ENCODE data around the gene RHBDL1. TPM values are rescaled to one million over a fixed set of nuclear protein-coding genes. Genes with fewer than 3 reads are reported as not detected.

The RHBDL1 gene
- total and polyA plus RNA-seq, 9 of the 15 experiments (the other 6 are each of a cell fraction or from before 2014, with no cell fraction given): 0.03 to 5.6 (median 1.3) TPM; not detected in 1

DNA sequence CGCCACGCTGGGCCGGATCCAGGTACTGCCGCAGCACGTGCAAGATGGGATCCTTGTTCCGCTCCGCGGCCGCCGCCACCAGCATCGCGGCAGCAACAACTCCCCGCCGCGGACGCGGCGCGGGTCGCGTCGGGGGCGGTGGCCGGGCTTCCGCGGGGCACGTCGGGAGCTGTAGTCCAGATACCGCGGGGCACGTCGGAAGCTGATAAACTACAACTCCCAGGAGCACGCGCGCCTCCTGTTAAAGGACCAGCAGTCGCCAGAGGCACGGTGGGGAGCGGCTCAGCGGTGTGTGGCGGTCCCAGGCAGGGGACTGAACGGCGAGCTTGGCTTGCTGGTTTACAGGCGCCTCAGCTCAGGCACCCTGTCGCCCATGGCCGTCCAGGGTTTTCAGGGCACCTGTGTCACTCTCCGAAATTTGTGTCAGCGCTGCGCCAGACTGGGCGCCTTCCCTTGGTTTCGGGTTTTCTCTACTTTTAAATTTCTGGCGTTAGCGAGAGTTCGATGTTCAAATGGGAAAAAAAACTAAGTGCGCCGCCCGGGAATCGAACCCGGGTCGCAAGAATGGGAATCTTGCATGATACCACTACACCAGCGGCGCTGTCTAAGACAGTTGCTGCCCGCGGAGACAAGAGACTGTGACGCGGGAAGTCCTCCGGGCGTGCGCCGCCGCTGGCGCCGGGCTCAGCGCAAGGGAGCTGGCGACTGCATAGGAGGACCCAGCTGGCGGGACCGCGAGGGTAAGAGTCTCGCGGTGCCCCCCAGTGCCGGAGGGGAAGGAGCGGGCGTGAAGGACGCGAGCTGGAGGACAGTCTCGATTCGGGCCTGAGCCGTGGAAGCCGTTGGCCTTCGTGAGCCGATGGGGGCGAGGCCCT lies 39.0 kb upstream of the RHBDL1 start, which contains the start of gene METTL26 (continued):
- TF ChIP-seq PTRF (tag; IDR thresholded peaks at IDR 0.05): no peak
- peak in 1 of 2 experiments; percentile 36; a peak in 2 of 4 replicates for TF ChIP-seq TRIM24 (IDR thresholded peaks at IDR 0.05)
- TF ChIP-seq LARP7 (IDR thresholded peaks at IDR 0.05): no peak; the same call in 1 of the 2 replicates
- TF ChIP-seq, protein P1, sequence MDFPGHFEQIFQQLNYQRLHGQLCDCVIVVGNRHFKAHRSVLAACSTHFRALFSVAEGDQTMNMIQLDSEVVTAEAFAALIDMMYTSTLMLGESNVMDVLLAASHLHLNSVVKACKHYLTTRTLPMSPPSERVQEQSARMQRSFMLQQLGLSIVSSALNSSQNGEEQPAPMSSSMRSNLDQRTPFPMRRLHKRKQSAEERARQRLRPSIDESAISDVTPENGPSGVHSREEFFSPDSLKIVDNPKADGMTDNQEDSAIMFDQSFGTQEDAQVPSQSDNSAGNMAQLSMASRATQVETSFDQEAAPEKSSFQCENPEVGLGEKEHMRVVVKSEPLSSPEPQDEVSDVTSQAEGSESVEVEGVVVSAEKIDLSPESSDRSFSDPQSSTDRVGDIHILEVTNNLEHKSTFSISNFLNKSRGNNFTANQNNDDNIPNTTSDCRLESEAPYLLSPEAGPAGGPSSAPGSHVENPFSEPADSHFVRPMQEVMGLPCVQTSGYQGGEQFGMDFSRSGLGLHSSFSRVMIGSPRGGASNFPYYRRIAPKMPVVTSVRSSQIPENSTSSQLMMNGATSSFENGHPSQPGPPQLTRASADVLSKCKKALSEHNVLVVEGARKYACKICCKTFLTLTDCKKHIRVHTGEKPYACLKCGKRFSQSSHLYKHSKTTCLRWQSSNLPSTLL (IDR thresholded peaks at IDR 0.05): peak; percentile 85
- no peak for TF ChIP-seq EHMT2 (IDR thresholded peaks at IDR 0.05)
- TF ChIP-seq ARNT (IDR thresholded peaks at IDR 0.05): peak in 1 of 2 experiments; percentile 66; a peak in 1 of 4 replicates
- TF ChIP-seq ZC3H4 (CRISPR knock-in tag; IDR thresholded peaks at IDR 0.05; ENCODE audit: borderline replicate concordance): no peak
- TF ChIP-seq, protein P2, sequence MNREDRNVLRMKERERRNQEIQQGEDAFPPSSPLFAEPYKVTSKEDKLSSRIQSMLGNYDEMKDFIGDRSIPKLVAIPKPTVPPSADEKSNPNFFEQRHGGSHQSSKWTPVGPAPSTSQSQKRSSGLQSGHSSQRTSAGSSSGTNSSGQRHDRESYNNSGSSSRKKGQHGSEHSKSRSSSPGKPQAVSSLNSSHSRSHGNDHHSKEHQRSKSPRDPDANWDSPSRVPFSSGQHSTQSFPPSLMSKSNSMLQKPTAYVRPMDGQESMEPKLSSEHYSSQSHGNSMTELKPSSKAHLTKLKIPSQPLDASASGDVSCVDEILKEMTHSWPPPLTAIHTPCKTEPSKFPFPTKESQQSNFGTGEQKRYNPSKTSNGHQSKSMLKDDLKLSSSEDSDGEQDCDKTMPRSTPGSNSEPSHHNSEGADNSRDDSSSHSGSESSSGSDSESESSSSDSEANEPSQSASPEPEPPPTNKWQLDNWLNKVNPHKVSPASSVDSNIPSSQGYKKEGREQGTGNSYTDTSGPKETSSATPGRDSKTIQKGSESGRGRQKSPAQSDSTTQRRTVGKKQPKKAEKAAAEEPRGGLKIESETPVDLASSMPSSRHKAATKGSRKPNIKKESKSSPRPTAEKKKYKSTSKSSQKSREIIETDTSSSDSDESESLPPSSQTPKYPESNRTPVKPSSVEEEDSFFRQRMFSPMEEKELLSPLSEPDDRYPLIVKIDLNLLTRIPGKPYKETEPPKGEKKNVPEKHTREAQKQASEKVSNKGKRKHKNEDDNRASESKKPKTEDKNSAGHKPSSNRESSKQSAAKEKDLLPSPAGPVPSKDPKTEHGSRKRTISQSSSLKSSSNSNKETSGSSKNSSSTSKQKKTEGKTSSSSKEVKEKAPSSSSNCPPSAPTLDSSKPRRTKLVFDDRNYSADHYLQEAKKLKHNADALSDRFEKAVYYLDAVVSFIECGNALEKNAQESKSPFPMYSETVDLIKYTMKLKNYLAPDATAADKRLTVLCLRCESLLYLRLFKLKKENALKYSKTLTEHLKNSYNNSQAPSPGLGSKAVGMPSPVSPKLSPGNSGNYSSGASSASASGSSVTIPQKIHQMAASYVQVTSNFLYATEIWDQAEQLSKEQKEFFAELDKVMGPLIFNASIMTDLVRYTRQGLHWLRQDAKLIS (CRISPR knock-in tag; IDR thresholded peaks at IDR 0.05): peak; percentile 58; the same call in 1 of the 2 replicates
- TF ChIP-seq, protein P3, sequence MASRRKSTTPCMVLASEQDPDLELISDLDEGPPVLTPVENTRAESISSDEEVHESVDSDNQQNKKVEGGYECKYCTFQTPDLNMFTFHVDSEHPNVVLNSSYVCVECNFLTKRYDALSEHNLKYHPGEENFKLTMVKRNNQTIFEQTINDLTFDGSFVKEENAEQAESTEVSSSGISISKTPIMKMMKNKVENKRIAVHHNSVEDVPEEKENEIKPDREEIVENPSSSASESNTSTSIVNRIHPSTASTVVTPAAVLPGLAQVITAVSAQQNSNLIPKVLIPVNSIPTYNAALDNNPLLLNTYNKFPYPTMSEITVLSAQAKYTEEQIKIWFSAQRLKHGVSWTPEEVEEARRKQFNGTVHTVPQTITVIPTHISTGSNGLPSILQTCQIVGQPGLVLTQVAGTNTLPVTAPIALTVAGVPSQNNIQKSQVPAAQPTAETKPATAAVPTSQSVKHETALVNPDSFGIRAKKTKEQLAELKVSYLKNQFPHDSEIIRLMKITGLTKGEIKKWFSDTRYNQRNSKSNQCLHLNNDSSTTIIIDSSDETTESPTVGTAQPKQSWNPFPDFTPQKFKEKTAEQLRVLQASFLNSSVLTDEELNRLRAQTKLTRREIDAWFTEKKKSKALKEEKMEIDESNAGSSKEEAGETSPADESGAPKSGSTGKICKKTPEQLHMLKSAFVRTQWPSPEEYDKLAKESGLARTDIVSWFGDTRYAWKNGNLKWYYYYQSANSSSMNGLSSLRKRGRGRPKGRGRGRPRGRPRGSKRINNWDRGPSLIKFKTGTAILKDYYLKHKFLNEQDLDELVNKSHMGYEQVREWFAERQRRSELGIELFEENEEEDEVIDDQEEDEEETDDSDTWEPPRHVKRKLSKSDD (conservative IDR thresholded peaks at IDR 0.05; ENCODE audit: low read length): 0 out of 2 replicates have a peak, but pooled peaks have one; percentile 13
- TF ChIP-seq, protein P4, sequence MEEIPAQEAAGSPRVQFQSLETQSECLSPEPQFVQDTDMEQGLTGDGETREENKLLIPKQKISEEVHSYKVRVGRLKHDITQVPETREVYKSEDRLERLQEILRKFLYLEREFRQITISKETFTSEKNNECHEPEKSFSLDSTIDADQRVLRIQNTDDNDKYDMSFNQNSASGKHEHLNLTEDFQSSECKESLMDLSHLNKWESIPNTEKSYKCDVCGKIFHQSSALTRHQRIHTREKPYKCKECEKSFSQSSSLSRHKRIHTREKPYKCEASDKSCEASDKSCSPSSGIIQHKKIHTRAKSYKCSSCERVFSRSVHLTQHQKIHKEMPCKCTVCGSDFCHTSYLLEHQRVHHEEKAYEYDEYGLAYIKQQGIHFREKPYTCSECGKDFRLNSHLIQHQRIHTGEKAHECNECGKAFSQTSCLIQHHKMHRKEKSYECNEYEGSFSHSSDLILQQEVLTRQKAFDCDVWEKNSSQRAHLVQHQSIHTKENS (CRISPR knock-in tag; IDR thresholded peaks at IDR 0.05): no peak
- TF ChIP-seq, protein P5, sequence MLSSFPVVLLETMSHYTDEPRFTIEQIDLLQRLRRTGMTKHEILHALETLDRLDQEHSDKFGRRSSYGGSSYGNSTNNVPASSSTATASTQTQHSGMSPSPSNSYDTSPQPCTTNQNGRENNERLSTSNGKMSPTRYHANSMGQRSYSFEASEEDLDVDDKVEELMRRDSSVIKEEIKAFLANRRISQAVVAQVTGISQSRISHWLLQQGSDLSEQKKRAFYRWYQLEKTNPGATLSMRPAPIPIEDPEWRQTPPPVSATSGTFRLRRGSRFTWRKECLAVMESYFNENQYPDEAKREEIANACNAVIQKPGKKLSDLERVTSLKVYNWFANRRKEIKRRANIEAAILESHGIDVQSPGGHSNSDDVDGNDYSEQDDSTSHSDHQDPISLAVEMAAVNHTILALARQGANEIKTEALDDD (IDR thresholded peaks at IDR 0.05): no peak
- TF ChIP-seq TRIM28 (IDR thresholded peaks at IDR 0.05): no peak; the same call in 1 of the 2 replicates
- TF ChIP-seq, protein P6, sequence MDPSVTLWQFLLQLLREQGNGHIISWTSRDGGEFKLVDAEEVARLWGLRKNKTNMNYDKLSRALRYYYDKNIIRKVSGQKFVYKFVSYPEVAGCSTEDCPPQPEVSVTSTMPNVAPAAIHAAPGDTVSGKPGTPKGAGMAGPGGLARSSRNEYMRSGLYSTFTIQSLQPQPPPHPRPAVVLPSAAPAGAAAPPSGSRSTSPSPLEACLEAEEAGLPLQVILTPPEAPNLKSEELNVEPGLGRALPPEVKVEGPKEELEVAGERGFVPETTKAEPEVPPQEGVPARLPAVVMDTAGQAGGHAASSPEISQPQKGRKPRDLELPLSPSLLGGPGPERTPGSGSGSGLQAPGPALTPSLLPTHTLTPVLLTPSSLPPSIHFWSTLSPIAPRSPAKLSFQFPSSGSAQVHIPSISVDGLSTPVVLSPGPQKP (CRISPR knock-in tag; IDR thresholded peaks at IDR 0.05): no peak
- no peak for TF ChIP-seq CCAR2 (IDR thresholded peaks at IDR 0.05; ENCODE audit: low read depth, low read length)
- no peak for TF ChIP-seq ZNF124 (CRISPR knock-in tag; IDR thresholded peaks at IDR 0.05)

Data from K562 (cell line).